Liver (tissue), 9 donors: ENCODE results near the gene LBX1. TPM values are rescaled to one million over a fixed set of nuclear protein-coding genes. Genes with fewer than 3 reads are reported as not detected.

Source experiments
- DNase-seq: peaks from one replicate; pipeline ENCODE4 v3.0.0-alpha.2; 2017; ENCODE audit warnings: low spot score
- H3K27ac ChIP-seq, 2 donors: one replicate each; pipeline ENCODE4 v1.7.0; 2013; ENCODE audit warnings: inconsistent platforms in 2 of 2, low read length in 2 of 2, control low read depth in 1 of 2, low read depth in 1 of 2, mild to moderate bottlenecking in 1 of 2
- H3K27me3 ChIP-seq, 4 donors: one replicate each; pipeline versions ENCODE4 v1.6.1 to v1.7.0; 2013; ENCODE audit warnings: low read length in 3 of 4, inconsistent platforms in 1 of 4, mild to moderate bottlenecking in 1 of 4, moderate library complexity in 1 of 4; ENCODE audit not compliant: control insufficient read depth in 4 of 4, insufficient read depth in 4 of 4
- H3K36me3 ChIP-seq, 4 donors: one replicate each; pipeline versions ENCODE4 v1.6.1 to v1.7.0; 2013; ENCODE audit warnings: low read length in 3 of 4, mild to moderate bottlenecking in 3 of 4, low read depth in 1 of 4, moderate library complexity in 1 of 4; ENCODE audit not compliant: control insufficient read depth in 4 of 4, insufficient read depth in 3 of 4
- H3K4me1 ChIP-seq, 4 donors: one replicate each; pipeline versions ENCODE4 v1.6.1 to v1.7.0; 2013; ENCODE audit warnings: low read length in 3 of 4, mild to moderate bottlenecking in 3 of 4, moderate library complexity in 1 of 4; ENCODE audit not compliant: control insufficient read depth in 4 of 4, insufficient read depth in 4 of 4
- H3K4me3 ChIP-seq, 3 donors: one replicate each; pipeline versions ENCODE4 v1.6.1 to v1.7.0; 2013; ENCODE audit warnings: low read length in 3 of 3, control low read depth in 1 of 3, low read depth in 1 of 3, mild to moderate bottlenecking in 1 of 3
- H3K9ac ChIP-seq, 2 donors: one replicate each; pipeline ENCODE4 v1.7.0; 2013; ENCODE audit warnings: low read length in 2 of 2, mild to moderate bottlenecking in 2 of 2, moderate library complexity in 2 of 2, control low read depth in 1 of 2, low read depth in 1 of 2
- H3K9me3 ChIP-seq, 4 donors: one replicate each; pipeline versions ENCODE4 v1.6.1 to v1.7.0; 2013; ENCODE audit warnings: low read length in 3 of 4; ENCODE audit not compliant: control insufficient read depth in 4 of 4
- EGR1 ChIP-seq, 2 donors: IDR thresholded peaks; 2 replicates each; pipeline ENCODE4 v1.6.1; 2016 to 2018; ENCODE audit warnings: antibody characterized with exemption in 2 of 2, low read depth in 2 of 2
- FOXA1 ChIP-seq: IDR thresholded peaks from 2 replicates; pipeline ENCODE4 v1.6.1; 2016; ENCODE audit warnings: antibody characterized with exemption
- FOXA2 ChIP-seq: IDR thresholded peaks from 2 replicates; pipeline ENCODE4 v1.6.1; 2016; ENCODE audit warnings: antibody characterized with exemption
- GABPA ChIP-seq, 2 donors: IDR thresholded peaks in 1 of 2; conservative IDR thresholded peaks in 1 of 2; 2 replicates each; pipeline ENCODE4 v1.6.1; 2016; ENCODE audit warnings: antibody characterized with exemption in 2 of 2, mild to moderate bottlenecking in 1 of 2, moderate library complexity in 1 of 2
- HNF4A ChIP-seq, 2 donors: conservative IDR thresholded peaks; 2 replicates each; pipeline ENCODE4 v1.6.1; 2016; ENCODE audit warnings: antibody characterized with exemption in 2 of 2, mild to moderate bottlenecking in 2 of 2
- JUND ChIP-seq, 2 donors: IDR thresholded peaks; 2 replicates each; pipeline ENCODE4 v1.6.1; 2016; ENCODE audit warnings: antibody characterized with exemption in 2 of 2
- NR2F2 ChIP-seq: IDR thresholded peaks from 2 replicates; pipeline ENCODE4 v1.6.1; 2016; ENCODE audit warnings: antibody characterized with exemption
- RAD21 ChIP-seq, 2 donors: IDR thresholded peaks; 2 replicates each; pipeline ENCODE4 v1.6.1; 2016; ENCODE audit warnings: antibody characterized with exemption in 2 of 2, mild to moderate bottlenecking in 2 of 2
- RXRA ChIP-seq, 2 donors: IDR thresholded peaks; 2 replicates each; pipeline ENCODE4 v1.6.1; 2017 to 2018; ENCODE audit warnings: antibody characterized with exemption in 2 of 2, mild to moderate bottlenecking in 1 of 2
- SP1 ChIP-seq: IDR thresholded peaks from 2 replicates; pipeline ENCODE4 v1.6.1; 2018; ENCODE audit warnings: antibody characterized with exemption, mild to moderate bottlenecking
- TAF1 ChIP-seq: conservative IDR thresholded peaks from 2 replicates; pipeline ENCODE4 v1.6.1; 2016; ENCODE audit warnings: antibody characterized with exemption, mild to moderate bottlenecking
- YY1 ChIP-seq: IDR thresholded peaks from 2 replicates; pipeline ENCODE4 v1.6.1; 2016; ENCODE audit warnings: antibody characterized with exemption, mild to moderate bottlenecking
- WGBS: extraction: QIAGEN DNeasy Blood & Tissue Kit; methylation state at CpG from one replicate; pipeline ENCODE4 v1.1.7; 2013; 5-methylcytosine and 5-hydroxymethylcytosine counted together
- polyA plus RNA-seq, 2 donors: library from polyadenylated mRNA; stranded (reverse) in 1 of 2; unstranded in 1 of 2; fragments of 200-250 nt in 1 of 2; fragments of >200 nt in 1 of 2; fragmentation: Nextera tagmentation in 1 of 2; extraction: Ambion mirVana in 1 of 2; gene quantifications; one replicate each; pipeline versions ENCODE4 v1.2.1 to v1.2.3, GENCODE V29; 2013 to 2015
- total RNA-seq, 2 donors: library from RNA; depleted of rRNA; stranded (reverse); fragments of >200 nt; gene quantifications; one replicate each; pipeline ENCODE4 v1.2.3, GENCODE V29; 2014
- TF ChIP-seq, protein P1 (sequence below): IDR thresholded peaks from 2 replicates; pipeline ENCODE4 v1.6.1; 2016; ENCODE audit warnings: antibody characterized with exemption
- TF ChIP-seq, protein P2 (sequence below): IDR thresholded peaks from 2 replicates; pipeline ENCODE4 v1.6.1; 2016; ENCODE audit warnings: antibody characterized with exemption, mild to moderate bottlenecking
- TF ChIP-seq, protein P3 (sequence below): IDR thresholded peaks from 2 replicates; pipeline ENCODE4 v1.6.1; 2016; ENCODE audit warnings: antibody characterized with exemption
- TF ChIP-seq, protein P4 (sequence below): fragments of 150-350 bp; IDR thresholded peaks from 2 replicates; pipeline ENCODE4 v1.5.1; 2017; ENCODE audit warnings: improper control_type of control experiment, low read depth, low read length; ENCODE audit not compliant: missing input control
- TF ChIP-seq, protein P5 (sequence below): IDR thresholded peaks from 2 replicates; pipeline ENCODE4 v1.6.1; 2016; ENCODE audit warnings: antibody characterized with exemption
- donor health status: healthy.
- donor health status: healthy.
- donor health status: healthy.
- donor health status: healthy.
- donor health status: healthy.

Gene LBX1
- total and polyA plus RNA-seq, 4 donors = not detected

DNA sequence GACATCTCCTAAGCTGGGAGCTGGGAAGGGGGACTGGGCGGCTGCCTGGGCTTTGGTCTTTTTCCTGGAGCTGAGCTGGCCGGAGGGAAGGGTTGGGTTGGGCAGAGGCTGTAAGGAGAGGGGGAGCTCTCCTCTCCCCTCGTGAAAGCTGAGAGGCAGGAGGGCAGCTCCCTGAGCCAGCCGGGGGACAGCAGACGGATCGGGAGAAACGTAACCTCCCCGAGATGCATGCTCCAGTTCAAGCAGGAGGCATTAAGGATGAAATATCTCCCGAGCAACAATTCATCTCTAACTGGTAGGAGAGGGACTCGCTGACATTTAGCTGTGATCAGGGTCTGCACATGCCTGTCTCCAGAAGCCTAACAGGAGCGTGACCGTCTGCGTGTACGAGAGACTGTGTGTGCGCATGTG, 19.9 kb upstream of the LBX1 start (continued):
- TF ChIP-seq, protein P1, sequence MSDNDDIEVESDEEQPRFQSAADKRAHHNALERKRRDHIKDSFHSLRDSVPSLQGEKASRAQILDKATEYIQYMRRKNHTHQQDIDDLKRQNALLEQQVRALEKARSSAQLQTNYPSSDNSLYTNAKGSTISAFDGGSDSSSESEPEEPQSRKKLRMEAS = no peak
- TF ChIP-seq RXRA (IDR thresholded peaks at IDR 0.05) (no peak), TAF1 (no peak)

DNA sequence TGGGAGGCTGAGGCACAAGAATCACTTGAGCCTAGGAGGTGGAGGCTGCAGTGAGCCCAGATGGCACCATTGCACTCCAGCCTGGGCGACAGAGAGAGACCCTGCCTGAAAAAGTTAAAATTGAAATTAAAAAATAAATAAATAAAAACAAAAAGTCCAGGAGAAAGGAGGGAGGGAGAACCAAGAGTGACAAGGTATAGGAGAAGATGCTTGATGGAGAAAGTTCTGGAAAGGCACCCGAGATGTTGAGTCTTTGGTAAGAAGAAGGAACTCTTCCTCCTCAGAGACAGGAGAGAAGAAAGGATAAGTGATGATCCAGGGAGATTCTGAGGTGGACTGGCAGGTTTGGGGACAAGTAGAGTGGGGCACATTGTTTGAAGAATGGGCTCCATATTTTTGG, 17.4 kb upstream of the LBX1 start:
- H3K4me1 ChIP-seq = no peaks in the 10 kb centered on the region
- no peak overlapping the region for H3K4me3 ChIP-seq
- H3K9me3 ChIP-seq = no peaks in the 10 kb centered on the region
- 75% methylated on average over 2 of the region's 2 CpGs for WGBS
- H3K9ac ChIP-seq = no peak overlapping the region
- TF ChIP-seq, protein P2, sequence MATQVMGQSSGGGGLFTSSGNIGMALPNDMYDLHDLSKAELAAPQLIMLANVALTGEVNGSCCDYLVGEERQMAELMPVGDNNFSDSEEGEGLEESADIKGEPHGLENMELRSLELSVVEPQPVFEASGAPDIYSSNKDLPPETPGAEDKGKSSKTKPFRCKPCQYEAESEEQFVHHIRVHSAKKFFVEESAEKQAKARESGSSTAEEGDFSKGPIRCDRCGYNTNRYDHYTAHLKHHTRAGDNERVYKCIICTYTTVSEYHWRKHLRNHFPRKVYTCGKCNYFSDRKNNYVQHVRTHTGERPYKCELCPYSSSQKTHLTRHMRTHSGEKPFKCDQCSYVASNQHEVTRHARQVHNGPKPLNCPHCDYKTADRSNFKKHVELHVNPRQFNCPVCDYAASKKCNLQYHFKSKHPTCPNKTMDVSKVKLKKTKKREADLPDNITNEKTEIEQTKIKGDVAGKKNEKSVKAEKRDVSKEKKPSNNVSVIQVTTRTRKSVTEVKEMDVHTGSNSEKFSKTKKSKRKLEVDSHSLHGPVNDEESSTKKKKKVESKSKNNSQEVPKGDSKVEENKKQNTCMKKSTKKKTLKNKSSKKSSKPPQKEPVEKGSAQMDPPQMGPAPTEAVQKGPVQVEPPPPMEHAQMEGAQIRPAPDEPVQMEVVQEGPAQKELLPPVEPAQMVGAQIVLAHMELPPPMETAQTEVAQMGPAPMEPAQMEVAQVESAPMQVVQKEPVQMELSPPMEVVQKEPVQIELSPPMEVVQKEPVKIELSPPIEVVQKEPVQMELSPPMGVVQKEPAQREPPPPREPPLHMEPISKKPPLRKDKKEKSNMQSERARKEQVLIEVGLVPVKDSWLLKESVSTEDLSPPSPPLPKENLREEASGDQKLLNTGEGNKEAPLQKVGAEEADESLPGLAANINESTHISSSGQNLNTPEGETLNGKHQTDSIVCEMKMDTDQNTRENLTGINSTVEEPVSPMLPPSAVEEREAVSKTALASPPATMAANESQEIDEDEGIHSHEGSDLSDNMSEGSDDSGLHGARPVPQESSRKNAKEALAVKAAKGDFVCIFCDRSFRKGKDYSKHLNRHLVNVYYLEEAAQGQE = no peak
- TF ChIP-seq FOXA1 (no peak), YY1 (no peak), JUND (IDR thresholded peaks at IDR 0.05) (no peak), GABPA (IDR thresholded peaks at IDR 0.05 in 1 of 2, conservative IDR thresholded peaks at IDR 0.05 in 1 of 2) (no peak), RAD21 (IDR thresholded peaks at IDR 0.05) (no peak), EGR1 (IDR thresholded peaks at IDR 0.05; ENCODE audit: low read depth in 2 of 2) (no peak), TAF1 (no peak), RXRA (IDR thresholded peaks at IDR 0.05) (no peak), HNF4A (conservative IDR thresholded peaks at IDR 0.05) (no peak), SP1 (no peak), FOXA2 (no peak), NR2F2 (no peak)
- TF ChIP-seq, protein P3, sequence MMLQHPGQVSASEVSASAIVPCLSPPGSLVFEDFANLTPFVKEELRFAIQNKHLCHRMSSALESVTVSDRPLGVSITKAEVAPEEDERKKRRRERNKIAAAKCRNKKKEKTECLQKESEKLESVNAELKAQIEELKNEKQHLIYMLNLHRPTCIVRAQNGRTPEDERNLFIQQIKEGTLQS = no peak
- TF ChIP-seq, protein P4, sequence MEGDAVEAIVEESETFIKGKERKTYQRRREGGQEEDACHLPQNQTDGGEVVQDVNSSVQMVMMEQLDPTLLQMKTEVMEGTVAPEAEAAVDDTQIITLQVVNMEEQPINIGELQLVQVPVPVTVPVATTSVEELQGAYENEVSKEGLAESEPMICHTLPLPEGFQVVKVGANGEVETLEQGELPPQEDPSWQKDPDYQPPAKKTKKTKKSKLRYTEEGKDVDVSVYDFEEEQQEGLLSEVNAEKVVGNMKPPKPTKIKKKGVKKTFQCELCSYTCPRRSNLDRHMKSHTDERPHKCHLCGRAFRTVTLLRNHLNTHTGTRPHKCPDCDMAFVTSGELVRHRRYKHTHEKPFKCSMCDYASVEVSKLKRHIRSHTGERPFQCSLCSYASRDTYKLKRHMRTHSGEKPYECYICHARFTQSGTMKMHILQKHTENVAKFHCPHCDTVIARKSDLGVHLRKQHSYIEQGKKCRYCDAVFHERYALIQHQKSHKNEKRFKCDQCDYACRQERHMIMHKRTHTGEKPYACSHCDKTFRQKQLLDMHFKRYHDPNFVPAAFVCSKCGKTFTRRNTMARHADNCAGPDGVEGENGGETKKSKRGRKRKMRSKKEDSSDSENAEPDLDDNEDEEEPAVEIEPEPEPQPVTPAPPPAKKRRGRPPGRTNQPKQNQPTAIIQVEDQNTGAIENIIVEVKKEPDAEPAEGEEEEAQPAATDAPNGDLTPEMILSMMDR = no peak
- TF ChIP-seq, protein P5, sequence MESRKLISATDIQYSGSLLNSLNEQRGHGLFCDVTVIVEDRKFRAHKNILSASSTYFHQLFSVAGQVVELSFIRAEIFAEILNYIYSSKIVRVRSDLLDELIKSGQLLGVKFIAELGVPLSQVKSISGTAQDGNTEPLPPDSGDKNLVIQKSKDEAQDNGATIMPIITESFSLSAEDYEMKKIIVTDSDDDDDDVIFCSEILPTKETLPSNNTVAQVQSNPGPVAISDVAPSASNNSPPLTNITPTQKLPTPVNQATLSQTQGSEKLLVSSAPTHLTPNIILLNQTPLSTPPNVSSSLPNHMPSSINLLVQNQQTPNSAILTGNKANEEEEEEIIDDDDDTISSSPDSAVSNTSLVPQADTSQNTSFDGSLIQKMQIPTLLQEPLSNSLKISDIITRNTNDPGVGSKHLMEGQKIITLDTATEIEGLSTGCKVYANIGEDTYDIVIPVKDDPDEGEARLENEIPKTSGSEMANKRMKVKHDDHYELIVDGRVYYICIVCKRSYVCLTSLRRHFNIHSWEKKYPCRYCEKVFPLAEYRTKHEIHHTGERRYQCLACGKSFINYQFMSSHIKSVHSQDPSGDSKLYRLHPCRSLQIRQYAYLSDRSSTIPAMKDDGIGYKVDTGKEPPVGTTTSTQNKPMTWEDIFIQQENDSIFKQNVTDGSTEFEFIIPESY = no peak
- TF ChIP-seq, protein P1 = no peak
- peaks cover 0 to 23% (median 3%) of the 10 kb centered on the region in 4 donors for H3K27me3 ChIP-seq
- H3K36me3 ChIP-seq = no peaks in the 10 kb centered on the region
- H3K27ac ChIP-seq = no peak overlapping the region
- DNase-seq = no peak
